H1 (cell line): ENCODE data around the gene OR6M1. TPM values are rescaled to one million over a fixed set of nuclear protein-coding genes. Genes with fewer than 3 reads are reported as not detected.

Experiments
- CBX8 ChIP-seq: fragments of 300-800, 300-1000 bp; sonication (generic); IDR thresholded peaks from 2 replicates; pipeline ENCODE4 v1.7.1; 2016; ENCODE audit warnings: low read depth, low read length, borderline replicate concordance
- CTBP2 ChIP-seq: IDR thresholded peaks from 2 replicates; pipeline ENCODE4 v1.7.0; 2011; ENCODE audit warnings: borderline replicate concordance, mild to moderate bottlenecking, moderate library complexity, mixed read lengths, low read length; ENCODE audit not compliant: insufficient read depth, insufficient read length
- HDAC2 ChIP-seq, 2 experiments: fragments of 300-600 bp in 1 of 2; sonication (generic) in 1 of 2; IDR thresholded peaks; 2 replicates each; pipeline ENCODE4 v1.6.1; 2011 to 2012; ENCODE audit warnings: low read depth in 2 of 2, low read length in 2 of 2, mild to moderate bottlenecking in 2 of 2, moderate library complexity in 2 of 2, borderline replicate concordance in 1 of 2, inconsistent platforms in 1 of 2
- SIN3A ChIP-seq, 2 experiments: IDR thresholded peaks in 1 of 2; conservative IDR thresholded peaks in 1 of 2; 2 replicates each; pipeline ENCODE4 v1.6.1; 2011 to 2012; ENCODE audit warnings: low read length in 2 of 2, improper control_type of control experiment in 1 of 2, low read depth in 1 of 2, mild to moderate bottlenecking in 1 of 2
- TEAD4 ChIP-seq: IDR thresholded peaks from 2 replicates; pipeline ENCODE4 v1.6.1; 2012; ENCODE audit warnings: low read depth, low read length, inconsistent platforms, mixed read lengths
- polyA plus RNA-seq, 7 experiments: library from polyadenylated mRNA; depleted of rRNA in 3 of 7; stranded (reverse) in 5 of 7; unstranded in 2 of 7; fragments of >200 nt in 5 of 7; fragments of 200-250 nt in 2 of 7; gene quantifications; 1 replicate in 5 of 7; 2 replicates in 1 of 7; 4 replicates in 1 of 7; pipeline versions ENCODE4 v1.2.1 to v1.2.3, GENCODE V29; 2011 to 2013; ENCODE audit warnings: missing spikeins in 2 of 7, mixed read lengths in 2 of 7
- total RNA-seq: library from RNA; stranded (reverse); fragmentation: NEBNext Ultra II Directional; extraction: Animal tissue kit (Norgen Biotek cat#: 25700); gene quantifications from 2 replicates; pipeline ENCODE4 v1.2.1, GENCODE V29; 2021
- TF ChIP-seq, protein P1 (sequence below): IDR thresholded peaks from 2 replicates; pipeline ENCODE4 v1.6.1; 2012; ENCODE audit warnings: low read length, inconsistent platforms

The OR6M1 gene
- total and polyA plus RNA-seq, 2 of the 8 experiments (the other 6 are each of a cell fraction or from before 2014, with no cell fraction given): not detected

DNA sequence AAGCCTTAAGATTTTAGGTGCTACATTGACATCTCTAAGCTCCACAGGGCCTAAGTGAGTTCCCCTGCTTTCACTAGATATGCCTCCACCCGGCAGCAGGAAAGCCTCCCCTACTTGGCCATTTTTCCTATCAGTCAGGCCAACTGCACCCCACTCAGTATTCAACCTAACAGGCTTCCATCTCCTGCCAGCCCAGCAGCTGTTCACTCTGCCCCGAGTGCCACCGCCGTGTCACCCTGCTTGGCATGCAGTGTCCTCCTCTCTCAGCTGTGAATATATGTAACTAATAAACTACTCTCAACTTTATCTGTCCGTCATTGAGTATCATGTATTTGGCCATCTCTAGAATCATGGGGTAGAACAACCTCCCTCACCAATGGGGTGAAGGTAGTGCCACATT, 9.0 kb upstream of the OR6M1 start (continued):
- TF ChIP-seq, protein P1, sequence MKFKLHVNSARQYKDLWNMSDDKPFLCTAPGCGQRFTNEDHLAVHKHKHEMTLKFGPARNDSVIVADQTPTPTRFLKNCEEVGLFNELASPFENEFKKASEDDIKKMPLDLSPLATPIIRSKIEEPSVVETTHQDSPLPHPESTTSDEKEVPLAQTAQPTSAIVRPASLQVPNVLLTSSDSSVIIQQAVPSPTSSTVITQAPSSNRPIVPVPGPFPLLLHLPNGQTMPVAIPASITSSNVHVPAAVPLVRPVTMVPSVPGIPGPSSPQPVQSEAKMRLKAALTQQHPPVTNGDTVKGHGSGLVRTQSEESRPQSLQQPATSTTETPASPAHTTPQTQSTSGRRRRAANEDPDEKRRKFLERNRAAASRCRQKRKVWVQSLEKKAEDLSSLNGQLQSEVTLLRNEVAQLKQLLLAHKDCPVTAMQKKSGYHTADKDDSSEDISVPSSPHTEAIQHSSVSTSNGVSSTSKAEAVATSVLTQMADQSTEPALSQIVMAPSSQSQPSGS: no peak
- TF ChIP-seq SIN3A (conservative IDR thresholded peaks at IDR 0.05 in 1 of 2, IDR thresholded peaks at IDR 0.05 in 1 of 2; ENCODE audit: low read depth in 1 of 2, low read length in 2 of 2) (no peak), HDAC2 (IDR thresholded peaks at IDR 0.05; ENCODE audit: borderline replicate concordance in 1 of 2, low read depth in 2 of 2, low read length in 2 of 2) (no peak), CBX8 (no peak), CTBP2 (no peak), TEAD4 (no peak)
